Hypothalamus (tissue), 51 donors: Measurements from ENCODE around the gene PFKFB4.

Source experiments
- DNase-seq, 51 donors: peaks; one replicate each; lab custom pipeline; 2025; lab: John Stamatoyannopoulos, UW

Gene PFKFB4

GRCh38 chr3:48556796-48557626, at the start of gene PFKFB4:
Gene PFKFB4 (minus strand): TSS chr3:48556803. CDS start chr3:48556777, 26 bp downstream.
- DNase-seq: peak; percentile 92 to 100 (median 99)

DNA sequence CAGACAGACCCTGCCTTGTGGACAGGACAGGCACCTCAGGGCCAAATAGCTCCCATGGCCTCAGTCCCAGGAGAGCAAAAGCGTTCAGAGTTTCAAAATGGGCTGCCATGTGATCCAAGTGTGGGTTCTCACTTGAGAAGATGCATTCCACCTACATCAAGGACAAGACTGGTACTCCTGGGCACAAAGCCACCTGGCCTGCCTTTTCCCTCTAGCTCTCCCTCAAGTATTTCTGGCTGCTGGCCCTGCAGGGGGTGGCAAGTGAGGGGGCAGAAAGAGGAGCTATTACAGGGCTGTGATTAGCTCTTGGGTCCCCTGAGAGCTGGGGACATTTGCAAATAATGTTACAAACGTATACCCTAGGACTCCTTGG, 45.0 kb upstream of the PFKFB4 start:
- DNase-seq: peak in 1 of 51 donors; percentile 27

GRCh38 chr3:48600711-48601621, 44.4 kb upstream of the PFKFB4 start:
- DNase-seq: no peak

DNA sequence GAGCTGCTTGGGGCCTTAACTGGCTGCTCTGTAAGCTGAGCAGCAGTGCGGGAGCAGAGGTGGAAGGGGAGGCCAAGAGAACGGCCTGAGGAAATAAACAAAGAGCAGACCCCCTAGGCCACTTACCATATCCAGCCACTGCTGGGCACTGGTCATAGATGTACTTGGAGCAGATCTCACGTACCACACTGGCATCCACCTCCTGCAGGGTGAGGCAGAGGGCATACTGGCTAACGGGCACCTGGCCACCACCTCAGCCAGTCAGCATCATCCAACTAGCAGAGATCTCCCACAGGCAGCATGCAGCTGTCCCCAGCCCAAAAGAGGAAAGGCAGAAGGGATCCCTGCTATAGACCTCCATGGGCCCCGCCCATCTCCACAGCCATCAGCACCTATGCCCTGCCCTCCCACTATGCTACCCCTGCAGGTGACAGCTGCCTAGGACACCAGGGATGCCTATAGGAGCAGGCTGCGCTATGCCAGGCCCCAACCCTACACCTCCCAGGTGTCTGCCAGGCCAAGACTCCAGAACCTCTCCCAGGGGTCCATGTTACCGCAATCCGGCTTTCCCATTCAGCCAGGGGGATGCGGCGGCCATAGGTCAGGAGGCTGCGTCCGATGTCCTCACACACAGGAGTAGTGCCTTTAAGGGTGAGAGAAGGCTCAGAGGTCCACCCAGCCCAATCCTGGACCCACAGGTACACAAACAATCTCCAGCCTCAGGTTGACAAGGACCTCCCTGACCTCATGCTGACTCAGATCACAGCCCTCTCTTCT, 43.1 kb upstream of the PFKFB4 start:
- no peak for DNase-seq

GRCh38 chr3:48599077-48599501, 42.5 kb upstream of the PFKFB4 start:
- DNase-seq: no peak

- peak in 2 of 51 donors; percentile 7 to 18 for DNase-seq
Observed at GRCh38 chr3:48598323-48599076, 41.9 kb upstream of the PFKFB4 start.

DNA sequence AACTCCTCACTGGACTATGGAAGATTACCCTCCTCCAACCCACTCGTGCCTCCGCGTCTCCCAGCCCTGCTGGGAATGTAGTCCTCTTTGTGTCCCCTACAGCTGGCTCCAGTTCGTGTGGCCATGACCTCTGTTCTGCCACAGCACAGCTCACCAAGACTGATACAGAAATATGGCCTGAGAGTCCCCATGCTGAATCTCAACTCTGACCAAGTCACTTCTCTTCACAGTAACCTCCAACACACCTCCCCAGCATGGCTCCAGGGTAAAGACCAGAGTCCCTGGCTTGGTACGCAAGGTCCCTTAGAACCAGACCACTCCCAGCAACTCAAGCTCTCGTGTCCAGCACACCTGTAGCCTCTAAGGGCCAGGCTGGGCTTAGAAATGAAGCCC, 40.8 kb upstream of the PFKFB4 start:
- DNase-seq: no peak

DNA sequence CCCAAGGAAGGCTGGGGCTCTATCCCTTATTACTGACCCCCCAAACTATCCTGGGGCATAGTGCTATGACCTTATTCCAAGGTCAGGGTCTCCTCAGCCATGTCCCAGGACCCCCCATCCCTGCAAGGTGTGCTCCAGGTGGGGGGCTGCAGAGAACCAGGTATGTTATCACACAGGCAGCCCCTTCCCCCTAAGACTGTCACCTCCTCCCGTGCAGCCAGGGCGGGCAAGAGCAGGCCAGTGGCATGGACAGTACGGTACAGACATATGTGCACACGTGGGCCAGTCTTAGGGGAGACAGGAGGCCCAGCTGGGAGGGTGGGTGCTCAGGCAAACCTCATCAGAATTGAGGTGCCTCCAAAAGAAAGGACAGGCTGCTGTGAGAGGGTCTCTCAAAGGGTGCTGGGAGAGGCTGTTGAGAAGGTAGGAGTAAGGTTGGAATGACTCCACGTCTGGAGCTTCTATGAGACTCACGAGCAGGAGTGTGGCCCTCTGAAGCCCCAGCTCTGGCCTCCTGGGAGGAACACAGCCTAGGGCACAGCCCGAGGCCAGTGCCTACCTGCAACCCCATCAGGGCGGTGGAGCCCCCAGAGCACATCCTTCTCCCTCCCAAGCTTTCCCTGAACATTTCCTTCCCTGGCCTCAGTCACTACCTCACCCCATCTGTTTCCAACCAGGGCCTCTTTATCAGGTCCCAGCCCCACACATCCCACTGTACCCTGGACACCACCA, 40.2 kb upstream of the PFKFB4 start:
- no peak for DNase-seq

- DNase-seq: no peak
Observed at GRCh38 chr3:48596157-48596556, 39.6 kb upstream of the PFKFB4 start.

DNA sequence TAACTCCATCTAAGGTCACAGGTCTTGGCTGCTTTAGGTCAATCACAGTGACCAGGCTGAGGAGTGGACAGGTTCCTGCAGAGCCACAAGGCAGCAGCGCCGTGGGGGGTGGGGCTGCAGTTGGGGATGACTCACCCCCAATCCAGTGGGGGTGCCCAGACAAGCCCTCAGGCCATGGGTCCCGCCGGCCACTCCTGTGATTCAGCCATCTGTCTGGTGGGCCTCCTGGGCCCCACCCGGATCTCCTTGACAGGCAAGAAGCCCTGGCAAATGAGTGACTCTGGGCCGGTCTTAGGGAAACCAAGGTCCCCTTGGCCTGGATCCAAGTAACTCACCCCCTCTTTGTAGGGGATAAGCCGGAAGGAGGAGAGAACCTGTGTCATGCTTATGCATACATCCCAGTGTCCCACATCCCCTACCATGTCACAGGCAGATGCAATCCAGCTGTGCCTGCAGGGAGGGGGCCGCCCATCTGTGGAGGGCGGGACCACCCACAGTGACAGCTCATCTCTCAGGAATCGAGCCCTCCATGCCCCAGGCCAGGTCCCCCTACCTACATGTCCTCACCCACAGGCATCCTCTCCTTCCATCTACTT, 39.0 kb upstream of the PFKFB4 start:
- DNase-seq: peak in 7 of 51 donors; percentile 5 to 50 (median 17)

- DNase-seq: peak in 3 of 51 donors; percentile 9 to 36 (median 23)
Observed at GRCh38 chr3:48595075-48595525, 38.5 kb upstream of the PFKFB4 start, which contains the start of gene COL7A1. Gene COL7A1 (minus strand): TSS chr3:48595329. CDS start chr3:48595159, 170 bp downstream.

DNA sequence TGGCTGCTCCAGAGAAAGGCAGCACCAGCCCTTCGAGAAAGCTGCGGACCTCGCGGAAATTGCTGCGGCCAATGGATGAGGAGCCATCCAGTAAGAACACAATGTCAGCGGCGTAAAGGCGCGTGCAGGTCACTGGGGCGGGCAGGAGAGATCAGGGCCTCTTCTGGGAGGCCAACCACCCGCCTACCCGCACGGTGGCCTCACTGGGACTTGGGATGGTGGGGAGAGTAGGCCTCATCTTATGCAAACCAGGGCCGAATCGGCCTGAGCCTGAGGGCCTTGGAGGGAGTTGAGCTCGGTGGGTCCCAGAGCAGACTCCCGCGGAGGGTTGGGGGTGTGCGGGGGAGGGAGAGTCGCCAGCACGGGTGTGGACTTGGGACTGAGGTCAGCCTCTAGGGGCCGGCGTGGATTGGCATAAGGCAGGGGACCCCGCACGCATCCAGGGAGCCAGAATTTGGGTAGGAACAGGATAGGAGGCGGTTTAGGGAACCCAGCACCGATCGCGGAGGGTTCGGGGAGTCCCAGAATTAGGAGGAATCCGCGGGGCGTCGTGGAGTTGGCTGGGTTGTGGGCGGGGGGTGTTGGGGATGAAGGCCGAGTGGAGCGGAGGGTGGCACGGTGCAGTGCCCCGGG, 37.9 kb upstream of the PFKFB4 start:
- DNase-seq: peak in 2 of 51 donors; percentile 15 to 22

GRCh38 chr3:48593337-48593736, 36.7 kb upstream of the PFKFB4 start:
- DNase-seq: no peak

- DNase-seq: no peak
Observed at GRCh38 chr3:48592519-48593087, 36.0 kb upstream of the PFKFB4 start.

GRCh38 chr3:48591886-48592518, 35.4 kb upstream of the PFKFB4 start:
- DNase-seq: no peak

- DNase-seq: no peak
Observed at GRCh38 chr3:48591436-48591835, 34.8 kb upstream of the PFKFB4 start.

DNA sequence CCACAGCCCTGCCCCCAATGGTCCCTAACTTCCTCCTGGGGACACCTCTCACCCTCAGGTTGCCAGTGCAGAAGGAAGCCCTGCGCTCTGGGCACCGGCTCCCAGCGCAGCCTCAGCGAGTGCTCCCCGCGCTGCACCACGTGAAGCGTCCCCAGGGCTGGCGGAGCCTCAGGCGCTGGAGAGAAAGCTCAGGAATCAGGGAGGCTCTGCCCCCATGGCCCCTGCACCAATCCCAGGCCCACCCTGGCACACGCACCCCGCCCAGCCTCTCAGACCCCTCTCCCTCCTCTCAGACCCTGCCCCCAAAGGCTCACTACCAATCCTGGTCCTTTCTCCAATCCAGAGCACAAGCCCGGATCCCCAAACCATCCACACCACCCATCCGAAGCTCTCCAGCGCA, 31.6 kb upstream of the PFKFB4 start:
- peak in 2 of 51 donors; percentile 5 to 23 for DNase-seq
